PC-3 (cell line): ENCODE measurements around the gene GIPC1. TPM values are rescaled to one million over a fixed set of nuclear protein-coding genes. Genes with fewer than 3 reads are reported as not detected.

Experiments used
- ATAC-seq: fragments of 200-7000 bp; cut with Tn5 transposase; 2 replicates; pipeline ENCODE4 v1.9.1; 2020; ENCODE audit warnings: mild to moderate bottlenecking, moderate library complexity
- BruUV-seq: library from RNA; stranded (reverse); fragments of 400-500 nt; replicated peaks from 2 replicates; lab custom pipeline; 2021; lab: Mats Ljungman, UMichigan
- CTCF ChIA-PET: fragments of 300-600 bp; sonication (Branson Sonifier 250); formaldehyde crosslinking; loops from one replicate; lab custom pipeline; 2022; ENCODE audit warnings: antibody characterized with exemption; lab: Charles Lee
- POLR2A ChIA-PET: fragments of 300-600 bp; sonication (Branson Sonifier 250); formaldehyde crosslinking; loops from one replicate; lab custom pipeline; 2022; ENCODE audit warnings: antibody characterized with exemption; ENCODE audit not compliant: unreplicated experiment; lab: Charles Lee
- DNase-seq: peaks from one replicate; pipeline ENCODE4 v3.0.0-alpha.2; 2015
- H2AFZ ChIP-seq: fragments of 300-600 bp; sonication (generic); 2 replicates; pipeline ENCODE4 v1.6.0; 2016; ENCODE audit warnings: antibody characterized with exemption, low read length
- H3F3A ChIP-seq: fragments of 300-600 bp; sonication (generic); one replicate; pipeline ENCODE4 v1.6.0; 2017; ENCODE audit warnings: antibody characterized with exemption, low read length, control low read depth, mild to moderate bottlenecking; ENCODE audit not compliant: unreplicated experiment
- H3K27ac ChIP-seq: fragments of 300-600 bp; sonication (generic); 2 replicates; pipeline ENCODE4 v1.5.1; 2016; ENCODE audit warnings: mild to moderate bottlenecking, low read length
- H3K27me3 ChIP-seq: fragments of 300-600 bp; sonication (generic); 2 replicates; pipeline ENCODE4 v1.6.1; 2016; ENCODE audit warnings: low read length, mixed read lengths
- H3K36me3 ChIP-seq: fragments of 300-600 bp; sonication (generic); 2 replicates; pipeline ENCODE4 v1.6.1; 2016; ENCODE audit warnings: low read depth, mixed run types, low read length, mixed read lengths
- H3K4me1 ChIP-seq: fragments of 300-600 bp; sonication (generic); 2 replicates; pipeline ENCODE4 v1.5.1; 2016; ENCODE audit warnings: low read length; ENCODE audit not compliant: insufficient read depth
- H3K4me2 ChIP-seq: fragments of 300-600 bp; sonication (generic); 2 replicates; pipeline ENCODE4 v1.6.0; 2016; ENCODE audit warnings: low read length
- H3K4me3 ChIP-seq: fragments of 300-600 bp; sonication (generic); 2 replicates; pipeline ENCODE4 v1.5.1; 2016; ENCODE audit warnings: mild to moderate bottlenecking, low read length, mixed read lengths
- H3K79me2 ChIP-seq: fragments of 300-600 bp; sonication (generic); 2 replicates; pipeline ENCODE4 v1.6.1; 2017; ENCODE audit warnings: low read length, mixed read lengths
- H3K9ac ChIP-seq: fragments of 300-600 bp; sonication (generic); 2 replicates; pipeline ENCODE4 v1.6.0; 2016; ENCODE audit warnings: mild to moderate bottlenecking, low read length
- H3K9me2 ChIP-seq: fragments of 300-600 bp; sonication (generic); replicated peaks from 2 replicates; pipeline ENCODE4 v1.6.1; 2016; ENCODE audit warnings: mixed run types, low read length, mixed read lengths
- H3K9me3 ChIP-seq: fragments of 300-600 bp; sonication (generic); 2 replicates; pipeline ENCODE4 v1.6.1; 2016; ENCODE audit warnings: low read length, mixed read lengths
- H4K20me1 ChIP-seq: fragments of 300-600 bp; sonication (generic); 2 replicates; pipeline ENCODE4 v1.6.1; 2016; ENCODE audit warnings: low read length, mixed read lengths
- CTCF ChIP-seq: fragments of 300-600 bp; sonication (generic); conservative IDR thresholded peaks from 2 replicates; pipeline ENCODE4 v1.5.1; 2017; ENCODE audit warnings: antibody characterized with exemption, low read depth, mild to moderate bottlenecking, low read length
- EZH2 ChIP-seq: fragments of 300-600 bp; sonication (generic); IDR thresholded peaks from one replicate; pipeline ENCODE4 v1.6.1; 2017; ENCODE audit warnings: antibody characterized with exemption, mild to moderate bottlenecking, low read length; ENCODE audit not compliant: unreplicated experiment
- EZH2phosphoT487 ChIP-seq: fragments of 300-600 bp; sonication (generic); IDR thresholded peaks from 2 replicates; pipeline ENCODE4 v1.6.1; 2018; ENCODE audit warnings: mild to moderate bottlenecking, antibody characterized with exemption, low read length, borderline replicate concordance
- intact Hi-C: fragments of 100-400 bp; cut with micrococcal nuclease; formaldehyde crosslinking; loops from 2 replicates; pipeline ENCODE4 v1.9.0; 2023
- total RNA-seq: library from RNA; depleted of rRNA; stranded (reverse); fragments of >200 nt; gene quantifications from 2 replicates; pipeline ENCODE4 v1.2.3, GENCODE V29; 2014

The GIPC1 gene
- total RNA-seq, 1 experiment from 2014 or later = 538 TPM

GRCh38 chr19:14496834-14497227 lies 904 bp upstream of the GIPC1 start:
- intact Hi-C loops = loop anchor here (1.0 to 2.0 kb wide), 3 partner anchors 9 to 32 kb away; partner anchors contain the start of genes PTGER1 and TECR
- Histone ChIP-seq H3F3A (peaks cover 5% of the 10 kb centered on the region), H3K27ac (peak overlapping the region; percentile 76), H4K20me1 (peaks cover 18% of the 10 kb centered on the region), H3K4me3 (peak overlapping the region; percentile 56), H3K4me1 (peaks cover 24% of the 10 kb centered on the region), H3K9ac (peak overlapping the region; percentile 66), H3K27me3 (no peaks in the 10 kb centered on the region), H3K9me2 (no peaks in the 10 kb centered on the region), H3K9me3 (no peaks in the 10 kb centered on the region), H3K36me3 (peaks cover 8% of the 10 kb centered on the region; the same call in 1 of the 2 replicates), H2AFZ (peak overlapping the region; percentile 75), H3K79me2 (peaks cover 40% of the 10 kb centered on the region), H3K4me2 (peak overlapping the region; percentile 77)
- DNase-seq (no peak), ATAC-seq (peak; percentile 20)
- CTCF ChIA-PET = interaction anchor here (0.5 to 2.2 kb wide), 3 partner anchors 9 to 665 kb away, joined by 3 to 15 read pairs (median 4); no protein-coding TSS in a partner anchor
- no peak for TF ChIP-seq EZH2
- no peak for TF ChIP-seq CTCF
- no peak for TF ChIP-seq EZH2phosphoT487
- POLR2A ChIA-PET = interaction anchor here (0.5 to 1.8 kb wide), 9 partner anchors 9 to 360 kb away, joined by 3 to 16 read pairs (median 5); partner anchors contain the start of gene DNAJB1
- BruUV-seq = TSS peak; percentile 90

- no peak for DNase-seq
- BruUV-seq = no TSS peak
- Histone ChIP-seq H3K9me3 (no peaks in the 10 kb centered on the region), H3K4me1 (peaks cover 24% of the 10 kb centered on the region), H3K27ac (peak overlapping the region; percentile 81), H4K20me1 (peaks cover 18% of the 10 kb centered on the region), H3K9ac (peak overlapping the region; percentile 85), H3K36me3 (peaks cover 14% of the 10 kb centered on the region; the same call in 1 of the 2 replicates), H3F3A (peaks cover 5% of the 10 kb centered on the region), H3K27me3 (no peaks in the 10 kb centered on the region), H3K4me3 (peak overlapping the region; percentile 93), H3K79me2 (peaks cover 45% of the 10 kb centered on the region), H3K4me2 (peak overlapping the region; percentile 97), H2AFZ (peak overlapping the region; percentile 49; the same call in 1 of the 2 replicates), H3K9me2 (no peaks in the 10 kb centered on the region)
- ATAC-seq = peak; percentile 1
- intact Hi-C loops = loop anchor here (1.0 to 2.0 kb wide), 3 partner anchors 11 to 33 kb away; partner anchors contain the start of genes PTGER1 and TECR
- ChIA-PET CTCF (interaction anchor here (0.6 to 2.2 kb wide), 2 partner anchors 10 to 39 kb away, joined by 3 to 15 read pairs; no protein-coding TSS in a partner anchor), POLR2A (interaction anchor here (0.5 to 1.0 kb wide), 3 partner anchors 9 to 113 kb away, joined by 3 to 9 read pairs (median 3); no protein-coding TSS in a partner anchor)
- TF ChIP-seq CTCF (no peak), EZH2phosphoT487 (no peak), EZH2 (no peak)
Observed at GRCh38 chr19:14495672-14496028, 277 bp downstream of the GIPC1 start.
